Omental fat pad (tissue), 4 donors: ENCODE data around the gene ISYNA1. TPM values are rescaled to one million over a fixed set of nuclear protein-coding genes. Genes with fewer than 3 reads are reported as not detected.

Experiments
- ATAC-seq: fragments of 150-250 bp; one replicate; pipeline ENCODE4 v1.9.1; 2016; ENCODE audit warnings: mild to moderate bottlenecking, moderate library complexity; ENCODE audit not compliant: low FRiP score
- DNase-seq: peaks from one replicate; pipeline ENCODE4 v3.0.0-alpha.2; 2019; ENCODE audit warnings: low spot score
- total RNA-seq, 4 donors: library from RNA; depleted of rRNA; stranded (reverse); fragments of >200 nt; gene quantifications; one replicate each; pipeline ENCODE4 v1.1.0, GENCODE V29; 2016
- TF ChIP-seq, protein P1 (sequence below), 3 donors: fragments of 450-650 bp; IDR thresholded peaks; one replicate each; pipeline ENCODE4 v1.5.1; 2016 to 2017; ENCODE audit warnings: antibody characterized with exemption in 3 of 3, mild to moderate bottlenecking in 3 of 3, moderate library complexity in 2 of 3

Gene ISYNA1
- total RNA-seq, 4 donors from 2014 or later, result 20.0 to 36.7 (median 29.8) TPM

DNA sequence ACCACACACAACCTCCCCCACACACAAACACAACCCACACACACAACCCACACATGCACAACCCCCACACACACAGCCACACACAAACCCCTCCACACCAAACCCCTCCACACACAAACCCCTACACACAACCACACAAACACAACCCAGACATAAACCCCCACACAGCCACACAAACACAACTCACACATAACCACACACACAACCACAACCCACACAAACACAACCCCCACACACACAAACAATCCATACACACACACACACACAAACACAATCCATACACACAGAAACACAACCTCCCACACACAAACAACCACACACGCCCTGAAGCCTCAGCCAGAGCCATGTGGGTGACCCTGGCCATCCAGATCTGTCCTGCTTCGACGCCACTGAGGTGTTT lies 30.0 kb upstream of the ISYNA1 start:
- no peak for DNase-seq
- no peak for ATAC-seq
- TF ChIP-seq, protein P1, sequence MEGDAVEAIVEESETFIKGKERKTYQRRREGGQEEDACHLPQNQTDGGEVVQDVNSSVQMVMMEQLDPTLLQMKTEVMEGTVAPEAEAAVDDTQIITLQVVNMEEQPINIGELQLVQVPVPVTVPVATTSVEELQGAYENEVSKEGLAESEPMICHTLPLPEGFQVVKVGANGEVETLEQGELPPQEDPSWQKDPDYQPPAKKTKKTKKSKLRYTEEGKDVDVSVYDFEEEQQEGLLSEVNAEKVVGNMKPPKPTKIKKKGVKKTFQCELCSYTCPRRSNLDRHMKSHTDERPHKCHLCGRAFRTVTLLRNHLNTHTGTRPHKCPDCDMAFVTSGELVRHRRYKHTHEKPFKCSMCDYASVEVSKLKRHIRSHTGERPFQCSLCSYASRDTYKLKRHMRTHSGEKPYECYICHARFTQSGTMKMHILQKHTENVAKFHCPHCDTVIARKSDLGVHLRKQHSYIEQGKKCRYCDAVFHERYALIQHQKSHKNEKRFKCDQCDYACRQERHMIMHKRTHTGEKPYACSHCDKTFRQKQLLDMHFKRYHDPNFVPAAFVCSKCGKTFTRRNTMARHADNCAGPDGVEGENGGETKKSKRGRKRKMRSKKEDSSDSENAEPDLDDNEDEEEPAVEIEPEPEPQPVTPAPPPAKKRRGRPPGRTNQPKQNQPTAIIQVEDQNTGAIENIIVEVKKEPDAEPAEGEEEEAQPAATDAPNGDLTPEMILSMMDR (IDR thresholded peaks at IDR 0.05), result no peak

DNA sequence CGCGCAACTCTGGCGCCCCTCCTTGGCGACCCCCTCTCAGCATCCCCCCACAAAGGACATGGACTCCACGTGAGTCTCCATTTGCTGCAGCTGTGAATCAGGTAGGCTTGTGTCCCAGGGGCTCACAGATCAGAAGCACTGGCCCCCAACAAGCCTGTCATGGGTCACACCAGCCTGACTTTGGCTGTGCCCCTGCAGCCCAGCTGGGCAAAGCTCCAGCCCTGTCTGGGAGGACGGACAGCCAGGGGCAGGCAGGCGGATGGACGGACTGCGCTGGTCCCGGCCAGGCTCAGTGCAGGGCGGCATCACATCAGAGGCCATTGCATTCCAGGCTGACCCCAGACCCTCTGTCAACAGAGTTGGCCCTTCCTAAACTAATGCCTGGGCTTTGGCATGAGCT lies 28.4 kb upstream of the ISYNA1 start:
- TF ChIP-seq, protein P1 (IDR thresholded peaks at IDR 0.05), result no peak

DNA sequence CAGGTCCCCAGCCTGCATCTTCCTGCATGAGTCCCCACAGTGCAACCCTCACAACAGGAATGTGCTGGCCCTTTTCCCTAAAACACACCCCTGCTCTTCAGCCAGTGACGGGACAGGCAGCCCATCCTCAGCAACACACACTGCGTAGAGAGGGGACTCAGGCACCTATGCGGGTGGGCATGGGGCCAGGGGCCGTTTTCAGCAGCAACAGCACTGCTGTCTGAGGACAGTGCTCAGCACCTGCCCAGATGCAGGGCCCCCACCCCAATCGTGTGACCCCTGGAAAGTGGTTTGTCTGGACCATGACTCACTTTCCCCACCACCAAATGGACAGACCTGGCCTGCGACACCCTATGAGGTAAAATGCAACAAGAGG lies 28.0 kb upstream of the ISYNA1 start:
- DNase-seq (no peak), ATAC-seq (no peak)
- TF ChIP-seq, protein P1 (IDR thresholded peaks at IDR 0.05), result no peak

More for the DNA sequence above, 28.4 kb upstream of the ISYNA1 start:
- DNase-seq (no peak), ATAC-seq (no peak)

DNA sequence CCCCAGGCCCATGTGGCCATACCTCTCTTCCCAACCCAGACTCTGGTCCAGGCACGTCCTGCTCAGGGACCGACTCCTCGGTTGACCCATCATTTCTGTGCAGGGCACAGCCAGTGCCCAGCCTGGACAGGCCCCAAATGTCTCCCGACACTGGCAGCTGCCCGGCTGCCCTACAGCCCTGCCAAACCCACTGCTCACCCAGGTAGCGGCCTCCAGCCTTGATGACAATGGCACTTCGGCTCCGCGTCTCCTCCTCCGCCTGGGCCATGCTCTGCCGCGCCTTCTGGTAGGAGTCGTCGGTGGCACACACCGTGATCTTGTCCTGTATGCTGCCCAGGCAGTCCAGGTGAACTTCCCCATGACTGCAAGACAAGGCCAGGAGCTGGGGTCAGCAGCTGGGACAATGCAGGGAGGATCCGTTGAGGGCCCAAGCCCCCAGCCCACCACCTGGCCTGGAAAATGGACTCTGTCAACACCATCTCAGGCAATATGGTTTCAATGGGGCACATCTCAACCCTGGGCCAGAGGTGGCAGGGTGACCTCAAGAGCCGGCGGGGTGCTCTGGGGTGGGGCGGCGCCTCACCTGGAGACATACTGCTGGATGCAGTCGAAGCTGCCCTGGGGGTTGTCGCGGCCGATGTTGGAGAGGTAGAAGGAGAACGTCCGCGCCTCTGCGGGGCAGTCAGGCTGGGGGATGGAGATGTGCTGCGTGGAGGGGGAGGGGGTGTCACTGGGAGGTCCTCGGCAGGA lies 27.5 kb upstream of the ISYNA1 start:
- DNase-seq, result no peak
- ATAC-seq, result no peak
- TF ChIP-seq, protein P1 (IDR thresholded peaks at IDR 0.05), result no peak

DNA sequence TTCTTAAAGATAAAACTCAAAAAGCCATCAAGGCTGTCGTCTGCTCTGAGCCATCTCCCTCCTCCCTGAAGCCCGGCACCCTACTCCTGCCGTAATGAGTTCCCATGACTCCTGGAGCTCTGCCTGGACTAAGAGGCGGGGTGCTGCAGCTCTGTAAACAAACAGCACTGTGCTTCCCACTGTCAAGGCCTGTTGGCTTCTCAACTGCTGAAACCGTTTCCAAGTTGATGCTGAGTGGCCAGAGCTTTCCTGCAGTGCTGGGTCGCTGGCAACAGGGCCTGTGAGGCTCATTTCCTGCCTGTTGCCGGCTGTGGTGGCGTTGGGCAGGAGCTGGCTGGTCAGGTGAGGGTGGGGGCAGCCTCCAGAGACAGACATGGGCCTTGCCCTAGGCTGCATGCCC lies 26.7 kb upstream of the ISYNA1 start:
- TF ChIP-seq, protein P1 (IDR thresholded peaks at IDR 0.05), result no peak
- ATAC-seq (no peak), DNase-seq (no peak)

DNA sequence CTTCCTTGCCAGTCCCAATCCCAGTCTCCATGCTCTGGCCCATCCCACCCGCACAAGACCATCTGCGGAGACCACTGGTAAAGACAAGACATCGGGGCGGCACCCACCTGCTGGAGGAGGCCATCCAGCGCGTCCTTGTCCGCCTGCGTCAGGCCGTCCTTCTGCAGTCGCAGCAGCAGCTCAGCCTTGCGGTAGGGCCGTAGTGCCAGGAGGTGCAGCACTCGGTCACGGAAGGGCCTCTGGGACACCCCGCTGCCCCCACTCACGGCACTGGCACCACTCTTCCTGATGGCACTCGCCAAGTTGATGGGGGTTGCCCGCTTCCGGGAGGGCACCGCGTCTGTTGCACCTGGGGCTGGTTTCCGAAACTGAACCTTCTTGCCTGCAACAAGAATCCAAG lies 23.5 kb upstream of the ISYNA1 start:
- no peak for ATAC-seq
- TF ChIP-seq, protein P1 (IDR thresholded peaks at IDR 0.05), result no peak
- no peak for DNase-seq

DNA sequence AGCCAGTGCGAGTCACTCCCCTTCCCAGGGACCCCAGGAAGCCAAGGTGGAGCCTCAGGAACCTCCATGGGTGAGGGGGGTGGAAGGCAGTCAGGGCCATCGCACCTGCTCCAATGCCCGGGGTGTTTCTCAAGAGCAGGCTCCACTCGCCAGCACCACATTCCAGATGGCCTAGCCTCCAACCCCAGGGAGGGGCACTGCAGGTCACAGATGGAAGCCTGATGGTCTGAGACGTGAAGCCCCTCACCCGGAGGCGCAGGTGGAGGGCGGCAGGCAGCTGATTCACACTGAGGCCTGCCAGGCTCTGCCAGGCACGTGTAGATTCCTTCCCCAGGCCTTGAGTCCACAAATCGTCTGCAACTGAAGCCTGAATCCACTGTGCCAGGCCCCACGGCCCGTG lies 23.0 kb upstream of the ISYNA1 start:
- DNase-seq, result no peak
- TF ChIP-seq, protein P1 (IDR thresholded peaks at IDR 0.05), result no peak
- no peak for ATAC-seq
